Kidney epithelial cell (primary cell): ENCODE results near the gene VDAC1. TPM values are rescaled to one million over a fixed set of nuclear protein-coding genes. Genes with fewer than 3 reads are reported as not detected.

Experiments used
- DNase-seq: peaks from one replicate; pipeline ENCODE4 v3.0.0-alpha.2; 2010; ENCODE audit warnings: low read depth
- H3K27me3 ChIP-seq: 2 replicates; pipeline ENCODE4 v1.6.0; 2011; ENCODE audit warnings: low read length; ENCODE audit not compliant: control insufficient read depth, insufficient read depth
- H3K36me3 ChIP-seq: 2 replicates; pipeline ENCODE4 v1.5.1; 2011; ENCODE audit warnings: low read length; ENCODE audit not compliant: control insufficient read depth, insufficient read depth
- H3K4me3 ChIP-seq: 2 replicates; pipeline ENCODE4 v1.5.1; 2011; ENCODE audit warnings: low read depth, mild to moderate bottlenecking, control low read depth, low read length
- total RNA-seq: library from RNA; depleted of rRNA; stranded (reverse); fragments of >200 nt; gene quantifications from 2 replicates; pipeline ENCODE4 v1.2.3, GENCODE V29; 2015
- TF ChIP-seq, protein P1 (sequence below): IDR thresholded peaks from 2 replicates; pipeline ENCODE4 v1.5.1; 2011; ENCODE audit warnings: mild to moderate bottlenecking, moderate library complexity, low read length, control low read depth, inconsistent platforms; ENCODE audit not compliant: insufficient read depth, poor library complexity, severe bottlenecking

The VDAC1 gene
- total RNA-seq, 1 donor from 2014 or later = 238 TPM

DNA sequence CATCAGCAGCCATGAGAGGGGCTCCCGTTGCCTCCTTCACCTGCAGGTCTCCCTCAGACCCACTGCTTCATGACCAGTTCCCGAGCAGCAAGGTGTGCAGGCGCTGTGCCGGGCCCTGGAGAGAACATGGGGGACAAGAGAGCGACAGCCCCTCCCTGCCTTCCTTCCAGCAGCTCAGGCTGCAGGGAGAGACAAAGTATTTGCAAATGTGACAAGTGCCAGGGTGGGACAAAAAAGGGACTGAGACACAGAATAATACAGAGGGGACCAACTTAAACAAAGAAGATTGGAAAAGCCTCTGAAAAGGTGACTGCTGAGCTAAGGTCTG is 22.5 kb upstream of the VDAC1 start:
- no peaks in the 10 kb centered on the region for H3K36me3 ChIP-seq
- no peak for DNase-seq
- TF ChIP-seq, protein P1, sequence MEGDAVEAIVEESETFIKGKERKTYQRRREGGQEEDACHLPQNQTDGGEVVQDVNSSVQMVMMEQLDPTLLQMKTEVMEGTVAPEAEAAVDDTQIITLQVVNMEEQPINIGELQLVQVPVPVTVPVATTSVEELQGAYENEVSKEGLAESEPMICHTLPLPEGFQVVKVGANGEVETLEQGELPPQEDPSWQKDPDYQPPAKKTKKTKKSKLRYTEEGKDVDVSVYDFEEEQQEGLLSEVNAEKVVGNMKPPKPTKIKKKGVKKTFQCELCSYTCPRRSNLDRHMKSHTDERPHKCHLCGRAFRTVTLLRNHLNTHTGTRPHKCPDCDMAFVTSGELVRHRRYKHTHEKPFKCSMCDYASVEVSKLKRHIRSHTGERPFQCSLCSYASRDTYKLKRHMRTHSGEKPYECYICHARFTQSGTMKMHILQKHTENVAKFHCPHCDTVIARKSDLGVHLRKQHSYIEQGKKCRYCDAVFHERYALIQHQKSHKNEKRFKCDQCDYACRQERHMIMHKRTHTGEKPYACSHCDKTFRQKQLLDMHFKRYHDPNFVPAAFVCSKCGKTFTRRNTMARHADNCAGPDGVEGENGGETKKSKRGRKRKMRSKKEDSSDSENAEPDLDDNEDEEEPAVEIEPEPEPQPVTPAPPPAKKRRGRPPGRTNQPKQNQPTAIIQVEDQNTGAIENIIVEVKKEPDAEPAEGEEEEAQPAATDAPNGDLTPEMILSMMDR = no peak

DNA sequence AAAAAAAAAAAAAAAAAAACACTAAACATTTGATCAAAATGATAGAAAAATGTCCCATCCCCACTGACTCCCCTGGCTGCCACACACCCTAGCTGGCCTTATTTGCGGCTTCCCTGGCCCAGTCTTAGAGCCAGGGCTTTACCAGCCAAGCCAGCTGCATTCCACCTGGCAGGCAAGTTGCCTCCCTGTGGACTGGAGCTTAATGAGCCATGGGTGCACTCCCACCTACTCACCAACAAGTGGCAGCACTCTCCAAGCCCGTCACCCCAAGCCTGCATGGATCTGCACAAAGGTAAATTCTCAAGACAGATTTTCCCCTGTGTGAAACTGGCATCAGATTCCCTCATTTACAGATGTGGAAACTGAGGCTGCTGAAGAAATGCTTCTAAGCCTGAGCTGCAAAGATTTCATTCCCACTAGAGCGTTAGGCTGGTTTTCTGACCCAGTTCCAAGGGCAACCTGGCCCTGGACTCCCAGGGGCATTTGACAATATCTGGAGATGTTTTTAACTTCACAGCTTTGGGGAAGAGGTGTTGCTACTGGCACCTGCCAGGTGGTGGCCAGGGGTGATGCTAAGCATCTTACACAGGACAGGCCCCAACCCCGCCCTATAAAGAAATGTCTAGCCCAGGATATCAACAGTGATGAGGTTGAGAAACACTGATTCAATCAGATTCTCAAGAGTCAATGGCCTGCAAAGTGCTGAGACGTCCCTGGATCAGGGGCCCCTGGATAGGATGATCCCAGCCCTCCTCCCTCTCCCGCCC is 21.9 kb upstream of the VDAC1 start:
- H3K36me3 ChIP-seq = no peaks in the 10 kb centered on the region
- TF ChIP-seq, protein P1 = peak; percentile 83
- H3K4me3 ChIP-seq = no peak overlapping the region
- peak; percentile 75 for DNase-seq
- H3K27me3 ChIP-seq = peaks cover 3% of the 10 kb centered on the region

More for the DNA sequence above, 22.5 kb upstream of the VDAC1 start:
- H3K27me3 ChIP-seq = peaks cover 3% of the 10 kb centered on the region
- H3K4me3 ChIP-seq = no peak overlapping the region

DNA sequence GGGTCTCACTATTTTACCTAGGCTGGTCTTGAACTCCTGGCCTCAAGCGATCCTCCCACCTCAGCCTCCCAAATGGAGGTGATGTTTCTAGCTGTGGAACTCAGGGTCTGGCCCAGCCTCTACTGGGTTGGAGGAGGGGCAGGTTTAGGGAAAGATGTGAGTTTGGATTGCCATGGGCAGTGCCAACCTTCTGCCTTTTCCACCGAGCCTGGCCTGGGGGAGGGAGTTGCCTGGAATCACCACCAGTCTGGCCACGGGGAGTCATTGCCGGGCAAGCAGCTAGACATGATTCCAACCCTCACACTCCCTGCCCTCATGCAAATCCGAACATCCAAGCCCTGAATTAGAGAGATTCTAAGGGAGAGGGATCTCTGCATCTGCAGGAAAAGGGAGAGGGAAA is 21.0 kb upstream of the VDAC1 start:
- TF ChIP-seq, protein P1 = no peak
- no peaks in the 10 kb centered on the region for H3K36me3 ChIP-seq
- H3K27me3 ChIP-seq = peaks cover 3% of the 10 kb centered on the region
- H3K4me3 ChIP-seq = no peak overlapping the region
- DNase-seq = no peak

DNA sequence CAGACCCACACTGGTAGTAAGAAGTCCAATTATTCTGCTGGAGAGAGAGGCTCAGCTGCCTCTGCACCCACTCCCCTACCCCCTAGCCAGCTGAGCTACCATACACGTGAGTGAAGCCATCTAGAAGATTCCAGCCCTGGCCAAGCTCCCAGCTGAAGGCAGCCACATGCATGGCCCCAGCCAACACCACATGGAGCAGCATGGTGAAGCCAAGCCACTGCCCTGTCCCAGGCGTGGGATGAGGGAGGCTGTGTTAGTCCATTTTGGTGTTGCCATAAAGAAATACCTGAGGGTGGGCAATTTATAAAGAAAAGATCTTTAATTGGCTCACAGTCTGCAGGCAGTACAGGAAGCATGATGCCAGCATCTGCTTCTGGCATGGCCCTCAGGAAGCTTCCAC is 20.0 kb upstream of the VDAC1 start:
- no peak overlapping the region for H3K4me3 ChIP-seq
- TF ChIP-seq, protein P1 = no peak
- H3K36me3 ChIP-seq = no peaks in the 10 kb centered on the region
- DNase-seq = no peak
- H3K27me3 ChIP-seq = peaks cover 3% of the 10 kb centered on the region

DNA sequence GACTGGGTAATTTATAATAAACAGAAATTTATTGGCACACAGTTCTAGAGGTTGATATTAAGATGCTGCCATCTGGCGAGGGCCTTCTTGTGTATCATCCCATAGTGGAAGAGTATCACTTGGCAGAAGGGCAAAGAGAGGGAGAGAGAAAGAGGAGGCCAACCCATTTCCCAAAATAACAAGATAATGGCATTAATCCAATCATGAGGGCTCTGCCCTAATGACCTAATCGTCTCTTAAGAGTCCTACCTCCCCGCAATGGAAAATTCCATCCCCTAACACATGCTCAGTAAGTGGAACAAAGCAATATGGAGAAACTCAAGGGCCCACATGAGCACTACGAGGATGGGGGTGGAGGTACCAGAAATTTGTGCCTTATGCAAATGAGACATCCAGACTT is 17.6 kb upstream of the VDAC1 start:
- H3K4me3 ChIP-seq = no peak overlapping the region
- H3K36me3 ChIP-seq = no peaks in the 10 kb centered on the region
- H3K27me3 ChIP-seq = peaks cover 3% of the 10 kb centered on the region
- TF ChIP-seq, protein P1 = no peak
- no peak for DNase-seq

DNA sequence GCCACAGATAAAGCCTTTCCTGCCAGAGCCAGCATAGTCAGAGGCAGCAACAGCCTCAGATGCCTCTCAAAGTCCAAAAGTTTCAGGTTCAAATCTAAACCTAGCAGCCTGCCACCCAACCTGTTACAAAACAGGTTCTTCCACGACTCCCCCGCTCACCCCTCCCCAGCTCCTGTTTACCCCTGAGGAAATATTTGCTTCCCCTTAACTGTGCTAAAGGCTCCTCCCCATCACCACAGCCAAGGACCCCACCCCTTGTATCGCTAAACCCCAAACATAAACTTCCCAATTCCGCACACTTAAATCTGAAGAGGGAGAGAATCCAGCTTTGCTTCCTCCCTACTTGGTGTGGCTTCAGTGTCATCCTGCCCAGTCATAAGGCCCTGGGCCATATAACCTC is 15.4 kb upstream of the VDAC1 start:
- Histone ChIP-seq H3K27me3 (peaks cover 2% of the 10 kb centered on the region), H3K4me3 (no peak overlapping the region), H3K36me3 (no peaks in the 10 kb centered on the region)
- no peak for DNase-seq
- TF ChIP-seq, protein P1 = no peak
